ENCODE data around the gene GAPVD1.
A peak's percentile ranks its signal among the peaks of the same experiment; 100 is the strongest.
"Not testable (repeated sequence)": the region's sequence is repeated elsewhere in the genome, so short reads cannot be mapped to it uniquely, and the experiment has no call there.

Gene GAPVD1

GRCh38 chr9:125374443-125375309 is 113.0 kb downstream of the GAPVD1 start:
- peak; percentile 88 for DNase-seq

GRCh38 chr9:125375820-125376219 is 114.2 kb downstream of the GAPVD1 start:
- no peak for DNase-seq

GRCh38 chr9:125376261-125377226 is 114.9 kb downstream of the GAPVD1 start:
- no peak for DNase-seq

GRCh38 chr9:125377584-125378250 is 116.1 kb downstream of the GAPVD1 start:
- no peak for DNase-seq

GRCh38 chr9:125378778-125379177 is 117.2 kb downstream of the GAPVD1 start:
- no peak for DNase-seq

- no peak for DNase-seq
Measured at GRCh38 chr9:125379208-125379607, 117.6 kb downstream of the GAPVD1 start.

GRCh38 chr9:125380406-125380805 is 118.8 kb downstream of the GAPVD1 start:
- DNase-seq, result no peak

GRCh38 chr9:125387861-125388524 is 126.4 kb downstream of the GAPVD1 start:
- DNase-seq, result no peak

GRCh38 chr9:125388978-125389377 is 127.4 kb downstream of the GAPVD1 start:
- no peak for DNase-seq

- DNase-seq, result no peak
Measured at GRCh38 chr9:125391704-125392103, 130.1 kb downstream of the GAPVD1 start.

- DNase-seq, result no peak
Measured at GRCh38 chr9:125393426-125393825, 131.8 kb downstream of the GAPVD1 start.

GRCh38 chr9:125396799-125397198 is 135.2 kb downstream of the GAPVD1 start:
- DNase-seq, result no peak

- no peak for DNase-seq
Measured at GRCh38 chr9:125397736-125398135, 136.1 kb downstream of the GAPVD1 start.

GRCh38 chr9:125398243-125398642 is 136.6 kb downstream of the GAPVD1 start:
- DNase-seq, result no peak

GRCh38 chr9:125399165-125399564 is 137.5 kb downstream of the GAPVD1 start:
- no peak for DNase-seq

GRCh38 chr9:125399666-125400065 is 138.0 kb downstream of the GAPVD1 start:
- DNase-seq, result no peak

GRCh38 chr9:125400232-125400631 is 138.6 kb downstream of the GAPVD1 start:
- DNase-seq, result not testable (repeated sequence)

GRCh38 chr9:125400725-125401716 is 139.4 kb downstream of the GAPVD1 start:
- DNase-seq, result no peak

GRCh38 chr9:125404733-125405132 is 143.1 kb downstream of the GAPVD1 start:
- no peak for DNase-seq

- no peak for DNase-seq
Measured at GRCh38 chr9:125405938-125406809, 144.5 kb downstream of the GAPVD1 start.
